ENCODE measurements around the gene CFAP20DC. TPM values are rescaled to one million over a fixed set of nuclear protein-coding genes. Genes with fewer than 3 reads are reported as not detected.

Gene CFAP20DC
- total and polyA plus RNA-seq, 10 of the 15 experiments (the other 5 are each of a cell fraction or from before 2014, with no cell fraction given): 0.53 to 11.6 (median 2.0) TPM

- CTCF ChIA-PET: interaction anchor here (1.0 to 2.7 kb wide), 5 partner anchors 9 to 240 kb away, joined by 3 to 13 read pairs (median 6); no protein-coding TSS in a partner anchor
- no TSS peak for BruUV-seq (replicated peaks)
- H3K4me2 ChIP-seq (ENCODE audit: control insufficient read depth, insufficient read depth): no peak overlapping the region
Measured at GRCh38 chr3:59064276-59064675, 14.5 kb upstream of the CFAP20DC start.

More at GRCh38 chr3:59064276-59064675, 14.5 kb upstream of the CFAP20DC start:
- RAD21 ChIA-PET (ENCODE audit: unreplicated experiment): interaction anchor here (1.2 kb wide), 1 partner anchor 11 kb away, joined by 3 read pairs; no protein-coding TSS in a partner anchor
- WGBS (ENCODE audit: insufficient coverage, insufficient replicate concordance, low lambda C conversion rate, missing lambda C conversion rate): 71% methylated on average over 2 of the region's 2 CpGs
- no peak overlapping the region for H3K9ac ChIP-seq (ENCODE audit: control insufficient read depth, insufficient read depth, low read length)
- H3K27me3 ChIP-seq (replicated peaks in 1 of 2; ENCODE audit: control insufficient read depth in 2 of 2, insufficient read depth in 2 of 2, low read length in 1 of 2): no peaks in the 10 kb centered on the region
- POLR2A ChIA-PET: no interaction called here
- no peaks in the 10 kb centered on the region for H3K36me3 ChIP-seq (ENCODE audit: control insufficient read depth in 2 of 2, insufficient read depth in 2 of 2, low read length in 1 of 2)
- in situ Hi-C loops (cut with MboI): no loop called here
- ATAC-seq: peak; percentile 58
- intact Hi-C loops (cut with micrococcal nuclease; ENCODE audit: unreplicated experiment): no loop called here
- no peak overlapping the region for H3K4me3 ChIP-seq
- no peak for FAIRE-seq
- no peak overlapping the region for H3K27ac ChIP-seq (ENCODE audit: control insufficient read depth, insufficient read depth)
- no peaks in the 10 kb centered on the region for H3K79me2 ChIP-seq (ENCODE audit: control insufficient read depth, insufficient read depth, low read length)
- no peak for DNase-seq (ENCODE audit: low read depth, low spot score)
- no peaks in the 10 kb centered on the region for H3K9me3 ChIP-seq (replicated peaks; ENCODE audit: control insufficient read depth, insufficient read depth, low read length)
- no peaks in the 10 kb centered on the region; the same call in 1 of the 2 replicates for H3K4me1 ChIP-seq (ENCODE audit: control insufficient read depth, insufficient read depth, low read length)
- SMC1A ChIA-PET (ENCODE audit: uncharacterized antibody, unreplicated experiment): interaction anchor here (0.7 to 3.6 kb wide), 2 partner anchors 11 to 665 kb away, joined by 3 to 18 read pairs; no protein-coding TSS in a partner anchor
- H4K20me1 ChIP-seq (ENCODE audit: control insufficient read depth, insufficient read depth): no peaks in the 10 kb centered on the region
- no peak overlapping the region for H2AFZ ChIP-seq (ENCODE audit: control insufficient read depth, low read depth, low read length)
- no peak for TF ChIP-seq ZNF217 (IDR thresholded peaks at IDR 0.05)
- TF ChIP-seq CTCF (IDR thresholded peaks at IDR 0.05 in 2 of 3, conservative IDR thresholded peaks at IDR 0.05 in 1 of 3; ENCODE audit: control insufficient read depth in 2 of 3, extremely low read depth in 1 of 3, insufficient read depth in 1 of 3, low read depth in 3 of 3, low read length in 3 of 3): peak in 2 of 3 experiments; percentile 7 to 18; a peak in 1 of 6 replicates
